Common myeloid progenitor, CD34-positive (primary cell): ENCODE data around the gene ACOD1.

Experiments used
- CTCF ChIA-PET: fragments of 350-600 bp; sonication (Branson Sonifier 250); formaldehyde crosslinking; loops from one replicate; lab custom pipeline; 2021; ENCODE audit warnings: antibody characterized with exemption; lab: Charles Lee
- POLR2A ChIA-PET: fragments of 350-600 bp; sonication (Branson Sonifier 250); formaldehyde crosslinking; loops from one replicate; lab custom pipeline; 2021; ENCODE audit warnings: antibody characterized with exemption; lab: Charles Lee
- DNase-seq, 3 donors: peaks; one replicate each; pipeline versions ENCODE4 v3.0.0 to v3.0.0-alpha.2; 2013
- H3K27ac ChIP-seq, 2 experiments: 1 replicate in 1 of 2; 2 replicates in 1 of 2; pipeline ENCODE4 v1.7.0; 2013; ENCODE audit warnings: inconsistent platforms in 2 of 2, low read length in 2 of 2, mild to moderate bottlenecking in 2 of 2, low read depth in 1 of 2, moderate library complexity in 1 of 2; ENCODE audit not compliant: severe bottlenecking in 2 of 2, insufficient read depth in 1 of 2, poor library complexity in 1 of 2
- H3K27me3 ChIP-seq, 5 experiments: replicated peaks in 2 of 5; 1 replicate in 3 of 5; 2 replicates in 2 of 5; pipeline versions ENCODE4 v1.6.1 to v1.7.0; 2013; ENCODE audit warnings: low read length in 4 of 5, mild to moderate bottlenecking in 2 of 5, moderate library complexity in 2 of 5, inconsistent platforms in 1 of 5; ENCODE audit not compliant: insufficient read depth in 5 of 5, control insufficient read depth in 4 of 5
- H3K36me3 ChIP-seq, 4 experiments: 1 replicate in 2 of 4; 2 replicates in 2 of 4; pipeline versions ENCODE4 v1.6.1 to v1.7.0; 2013; ENCODE audit warnings: low read length in 3 of 4, control low read depth in 1 of 4, mild to moderate bottlenecking in 1 of 4; ENCODE audit not compliant: control insufficient read depth in 4 of 4, insufficient read depth in 4 of 4
- H3K4me1 ChIP-seq, 4 experiments: 1 replicate in 3 of 4; 2 replicates in 1 of 4; pipeline versions ENCODE4 v1.6.1 to v1.7.1; 2013; ENCODE audit warnings: low read length in 3 of 4, mild to moderate bottlenecking in 3 of 4, control low read depth in 1 of 4, inconsistent platforms in 1 of 4, moderate library complexity in 1 of 4; ENCODE audit not compliant: control insufficient read depth in 4 of 4, insufficient read depth in 4 of 4; ENCODE audit errors: control extremely low read depth in 1 of 4
- H3K4me3 ChIP-seq, 7 experiments: 1 replicate in 4 of 7; 2 replicates in 3 of 7; pipeline versions ENCODE4 v1.5.1 to v1.7.0; 2013; ENCODE audit warnings: mild to moderate bottlenecking in 7 of 7, low read length in 6 of 7, moderate library complexity in 6 of 7, inconsistent platforms in 2 of 7, low read depth in 2 of 7, control low read depth in 1 of 7; ENCODE audit not compliant: insufficient read depth in 4 of 7, control insufficient read depth in 1 of 7; ENCODE audit errors: extremely low read depth in 1 of 7
- H3K9me3 ChIP-seq, 5 experiments: 1 replicate in 4 of 5; 2 replicates in 1 of 5; pipeline versions ENCODE4 v1.6.1 to v1.7.1; 2013; ENCODE audit warnings: low read length in 4 of 5, mild to moderate bottlenecking in 2 of 5, inconsistent platforms in 1 of 5, low read depth in 1 of 5, moderate library complexity in 1 of 5; ENCODE audit not compliant: control insufficient read depth in 4 of 5, insufficient read depth in 2 of 5; ENCODE audit errors: control extremely low read depth in 1 of 5
- WGBS: methylation state at CpG from one replicate; pipeline ENCODE4 v1.1.5; 2013; ENCODE audit not compliant: insufficient coverage; 5-methylcytosine and 5-hydroxymethylcytosine counted together

Gene ACOD1

GRCh38 chr13:76944456-76944855 lies 3.9 kb upstream of the ACOD1 start:
- ChIA-PET POLR2A (no interaction called here), CTCF (no interaction called here)
- peak in 2 of 3 donors; percentile 18 to 33 for DNase-seq
- no peak overlapping the region for H3K4me3 ChIP-seq
- H3K27ac ChIP-seq = no peak overlapping the region
- 100% methylated on average over 3 of the region's 4 CpGs for WGBS
- no peaks in the 10 kb centered on the region for H3K9me3 ChIP-seq
- no peaks in the 10 kb centered on the region for H3K27me3 ChIP-seq
- no peaks in the 10 kb centered on the region for H3K4me1 ChIP-seq
- H3K36me3 ChIP-seq = no peaks in the 10 kb centered on the region

- Histone ChIP-seq H3K27me3 (peaks cover 0 to 3% (median 0%) of the 10 kb centered on the region in 5 experiments), H3K9me3 (no peaks in the 10 kb centered on the region), H3K4me3 (no peak overlapping the region), H3K36me3 (no peaks in the 10 kb centered on the region), H3K27ac (no peak overlapping the region), H3K4me1 (no peaks in the 10 kb centered on the region)
- DNase-seq = no peak
- ChIA-PET POLR2A (no interaction called here), CTCF (interaction anchor here (0.9 to 1.0 kb wide), 2 partner anchors 22 to 66 kb away, joined by 3 read pairs; no protein-coding TSS in a partner anchor)
- WGBS = no CpG with 5 or more reads among the region's 2 CpGs
Observed at GRCh38 chr13:76950101-76950500, 1.8 kb downstream of the ACOD1 start.

- Histone ChIP-seq H3K36me3 (no peaks in the 10 kb centered on the region), H3K4me1 (no peaks in the 10 kb centered on the region), H3K4me3 (no peak overlapping the region), H3K27ac (no peak overlapping the region), H3K27me3 (peaks cover 0 to 3% (median 0%) of the 10 kb centered on the region in 5 experiments), H3K9me3 (peaks cover 0 to 2% (median 0%) of the 10 kb centered on the region in 5 experiments)
- WGBS = 94% methylated on average over 2 of the region's 3 CpGs
- DNase-seq = no peak
- ChIA-PET POLR2A (no interaction called here), CTCF (interaction anchor here (1.6 kb wide), 1 partner anchor 18 kb away, joined by 5 read pairs; no protein-coding TSS in a partner anchor)
Observed at GRCh38 chr13:76953968-76954367, 5.7 kb downstream of the ACOD1 start.

- 93% methylated on average over 3 of the region's 6 CpGs for WGBS
- ChIA-PET CTCF (interaction anchor here (1.6 kb wide), 1 partner anchor 17 kb away, joined by 5 read pairs; no protein-coding TSS in a partner anchor), POLR2A (no interaction called here)
- Histone ChIP-seq H3K4me3 (no peak overlapping the region), H3K36me3 (no peaks in the 10 kb centered on the region), H3K9me3 (peaks cover 0 to 8% (median 3%) of the 10 kb centered on the region in 5 experiments), H3K27ac (no peak overlapping the region), H3K4me1 (no peaks in the 10 kb centered on the region), H3K27me3 (peaks cover 0 to 3% (median 0%) of the 10 kb centered on the region in 5 experiments)
- DNase-seq = no peak
Observed at GRCh38 chr13:76954538-76954937, 6.2 kb downstream of the ACOD1 start.

- WGBS = 100% methylated on average over 3 of the region's 4 CpGs
- Histone ChIP-seq H3K4me3 (no peak overlapping the region), H3K27me3 (peaks cover 0 to 3% (median 0%) of the 10 kb centered on the region in 5 experiments), H3K27ac (no peak overlapping the region), H3K36me3 (no peaks in the 10 kb centered on the region), H3K9me3 (peaks cover 3 to 14% (median 8%) of the 10 kb centered on the region in 5 experiments), H3K4me1 (no peaks in the 10 kb centered on the region)
- ChIA-PET POLR2A (no interaction called here), CTCF (interaction anchor here (0.7 to 1.6 kb wide), 3 partner anchors 12 to 25 kb away, joined by 3 to 5 read pairs (median 3); no protein-coding TSS in a partner anchor)
- DNase-seq = no peak
Observed at GRCh38 chr13:76955193-76955592, 6.9 kb downstream of the ACOD1 start.

GRCh38 chr13:76955661-76956060 lies 7.3 kb downstream of the ACOD1 start:
- DNase-seq = no peak
- Histone ChIP-seq H3K4me1 (no peaks in the 10 kb centered on the region), H3K9me3 (peaks cover 3 to 17% (median 8%) of the 10 kb centered on the region in 5 experiments), H3K36me3 (no peaks in the 10 kb centered on the region), H3K27me3 (peaks cover 0 to 3% (median 0%) of the 10 kb centered on the region in 5 experiments), H3K4me3 (no peak overlapping the region), H3K27ac (no peak overlapping the region)
- ChIA-PET CTCF (interaction anchor here (0.7 to 1.6 kb wide), 3 partner anchors 12 to 25 kb away, joined by 3 to 5 read pairs (median 3); no protein-coding TSS in a partner anchor), POLR2A (no interaction called here)
- WGBS = 93% methylated on average over 5 of the region's 5 CpGs

GRCh38 chr13:76958841-76959432 lies 10.6 kb downstream of the ACOD1 start:
- WGBS = 96% methylated on average over 4 of the region's 4 CpGs
- CTCF ChIA-PET = no interaction called here

More at GRCh38 chr13:76958841-76959432, 10.6 kb downstream of the ACOD1 start:
- Histone ChIP-seq H3K4me3 (no peak overlapping the region), H3K27ac (no peak overlapping the region), H3K9me3 (peaks cover 5 to 25% (median 8%) of the 10 kb centered on the region in 5 experiments), H3K36me3 (no peaks in the 10 kb centered on the region), H3K4me1 (no peaks in the 10 kb centered on the region), H3K27me3 (no peaks in the 10 kb centered on the region)
- no peak for DNase-seq
- POLR2A ChIA-PET = no interaction called here
